GM21529 (cell line): ENCODE data around the gene HTD2.
A peak's percentile ranks its signal among the peaks of the same experiment; 100 is the strongest.

ENCODE experiments used
- ATAC-seq: cut with Tn5 transposase; IDR thresholded peaks from one replicate; pipeline ENCODE4 v1.9.1; 2021; ENCODE audit not compliant: unreplicated experiment

HTD2 gene

DNA sequence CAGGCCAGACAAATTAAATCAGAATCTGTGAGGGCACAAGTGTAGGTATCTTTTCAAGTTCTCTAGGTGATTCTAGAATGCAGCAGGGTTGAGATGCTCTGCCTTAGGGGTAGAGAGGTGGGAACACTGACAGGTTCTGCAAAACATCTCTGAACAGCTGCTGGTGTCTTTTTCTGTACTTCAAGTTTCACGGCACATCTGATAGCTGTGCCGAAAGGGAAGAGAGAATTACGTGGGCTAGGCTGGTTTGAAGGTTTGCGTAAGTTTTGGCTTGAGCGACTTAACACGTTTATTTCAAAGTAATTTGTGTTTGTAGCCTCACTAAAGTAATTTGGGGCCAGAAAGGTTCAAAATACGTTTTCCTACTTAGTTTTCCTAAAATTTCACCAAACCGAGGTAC is 48.9 kb downstream of the HTD2 start:
- peak; percentile 76 for ATAC-seq

DNA sequence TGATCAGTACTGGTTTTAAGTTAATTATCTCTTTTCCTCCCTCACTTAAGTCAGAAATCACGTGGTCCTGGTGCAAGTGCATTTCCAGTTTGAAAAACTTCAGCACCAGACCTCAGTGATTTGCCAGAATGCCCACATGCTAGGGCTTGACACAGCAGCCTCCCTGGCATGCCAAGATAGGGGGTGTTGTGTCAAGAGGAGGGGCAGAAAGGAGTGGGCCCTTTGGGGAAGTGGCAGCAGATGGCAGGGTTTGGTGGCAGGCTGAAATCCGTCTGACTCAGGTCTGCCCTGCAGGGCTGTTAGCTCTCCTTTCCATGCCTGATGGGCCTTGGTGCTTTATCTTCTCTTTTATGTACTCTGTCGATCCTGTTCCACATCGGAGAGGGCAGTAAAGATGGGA is 49.7 kb downstream of the HTD2 start:
- no peak for ATAC-seq

DNA sequence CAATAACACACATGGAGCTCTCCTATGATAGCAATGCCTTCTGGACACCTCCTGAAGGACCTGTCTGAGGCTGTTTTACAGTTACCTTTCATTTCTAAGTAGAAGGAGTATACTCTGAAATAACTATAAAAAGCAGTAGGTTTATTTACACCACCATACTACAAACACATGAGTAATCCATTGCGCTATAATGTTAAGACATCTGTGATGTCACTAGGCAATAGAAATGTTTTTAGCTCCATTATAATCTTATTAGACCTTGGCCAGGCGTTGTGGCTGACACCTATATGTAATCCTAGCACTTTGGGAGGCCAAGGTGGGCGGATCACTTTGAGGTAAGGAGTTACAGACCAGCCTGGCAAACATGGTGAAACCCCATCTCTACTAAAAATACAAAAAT is 51.1 kb downstream of the HTD2 start:
- no peak for ATAC-seq

DNA sequence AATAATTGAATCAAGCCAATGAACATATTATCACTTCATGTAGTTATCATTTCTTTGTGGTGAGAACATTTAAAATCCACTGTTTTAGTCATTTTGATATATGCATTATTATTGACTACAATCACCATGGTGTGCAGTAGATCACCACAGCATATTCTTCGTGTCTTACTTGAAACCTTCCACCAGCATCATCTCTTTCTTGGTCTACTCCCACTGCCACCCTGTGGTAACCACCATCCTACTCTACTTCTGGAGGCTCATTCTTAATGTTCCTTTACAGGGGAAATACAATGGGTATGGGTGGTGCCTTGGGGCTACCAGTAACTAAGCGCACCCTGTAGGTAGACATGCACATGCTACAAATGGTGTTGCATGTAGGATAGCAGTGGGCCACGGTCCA is 51.8 kb downstream of the HTD2 start:
- no peak for ATAC-seq

DNA sequence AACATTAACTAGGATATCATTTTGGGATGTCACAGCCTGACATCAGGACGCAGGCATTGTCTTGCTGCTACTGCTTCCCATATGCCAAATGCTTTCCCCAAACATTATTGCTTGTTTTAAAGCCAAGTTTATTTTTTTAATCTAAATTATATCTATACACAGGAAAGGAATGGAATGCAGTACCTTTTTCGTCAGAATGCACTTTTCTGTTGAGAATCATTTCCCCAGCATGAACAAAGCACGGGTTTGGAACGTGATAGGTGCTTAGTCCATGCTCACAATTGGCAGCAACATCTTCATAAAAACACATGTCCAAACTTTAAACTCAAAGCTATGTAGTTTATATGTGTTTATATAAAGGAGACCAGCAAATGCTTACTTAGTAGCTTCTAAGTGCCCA is 52.5 kb downstream of the HTD2 start:
- no peak for ATAC-seq

DNA sequence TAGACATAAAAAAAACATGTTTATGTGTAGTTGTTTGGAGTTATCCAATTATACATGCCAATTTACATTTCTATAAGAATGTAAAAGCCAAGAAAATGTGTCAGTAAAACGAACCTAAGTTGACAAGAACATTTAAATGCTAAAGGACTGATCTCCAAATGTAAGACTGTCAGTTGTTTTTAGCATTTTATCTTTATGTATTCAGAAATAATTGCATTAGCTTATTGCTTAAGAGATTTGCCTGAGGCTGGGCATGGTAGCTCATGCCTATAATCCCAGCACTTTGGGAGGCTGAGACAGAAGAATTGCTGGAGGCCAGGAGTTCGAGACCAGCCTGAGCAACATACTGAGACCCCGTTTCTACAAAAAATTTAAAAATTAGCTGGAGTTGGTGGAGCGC is 53.3 kb downstream of the HTD2 start:
- no peak for ATAC-seq

DNA sequence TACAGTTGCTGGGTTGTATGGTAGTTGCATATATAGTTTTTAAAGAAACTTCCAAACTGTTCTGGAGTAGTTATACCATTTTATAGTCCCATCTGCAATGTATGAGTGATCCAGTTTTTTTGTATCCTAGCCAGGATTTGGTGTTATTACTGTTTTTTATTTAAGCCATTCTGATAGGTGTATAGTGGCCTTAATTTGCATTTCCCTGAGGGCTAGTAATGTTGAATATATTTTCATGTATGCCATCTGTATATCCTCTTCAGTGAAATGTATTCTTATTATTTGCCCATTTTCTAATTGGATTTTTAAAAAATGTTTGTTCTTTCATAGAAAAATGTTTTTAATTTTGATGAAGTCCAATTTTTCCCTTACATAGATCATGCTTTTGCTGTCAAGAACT is 55.5 kb downstream of the HTD2 start:
- no peak for ATAC-seq

DNA sequence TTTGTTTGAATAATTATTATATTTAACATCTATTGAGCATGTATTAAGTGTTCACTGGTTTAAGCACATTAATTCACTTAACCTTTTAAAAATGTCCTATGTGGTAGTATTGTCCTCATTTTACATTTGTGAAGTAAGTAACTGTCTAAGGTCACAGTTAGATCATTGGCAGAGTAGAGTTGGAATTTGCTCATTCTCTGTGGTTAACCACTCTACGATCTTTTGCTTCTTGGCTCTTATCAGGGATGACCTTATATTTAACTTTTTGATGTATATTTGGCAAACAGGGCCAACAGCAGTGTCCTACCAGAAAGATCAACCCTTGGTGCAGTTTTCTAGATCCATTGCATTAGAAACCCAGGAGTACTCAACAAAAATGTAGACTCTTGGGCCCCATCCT is 60.4 kb downstream of the HTD2 start:
- no peak for ATAC-seq

DNA sequence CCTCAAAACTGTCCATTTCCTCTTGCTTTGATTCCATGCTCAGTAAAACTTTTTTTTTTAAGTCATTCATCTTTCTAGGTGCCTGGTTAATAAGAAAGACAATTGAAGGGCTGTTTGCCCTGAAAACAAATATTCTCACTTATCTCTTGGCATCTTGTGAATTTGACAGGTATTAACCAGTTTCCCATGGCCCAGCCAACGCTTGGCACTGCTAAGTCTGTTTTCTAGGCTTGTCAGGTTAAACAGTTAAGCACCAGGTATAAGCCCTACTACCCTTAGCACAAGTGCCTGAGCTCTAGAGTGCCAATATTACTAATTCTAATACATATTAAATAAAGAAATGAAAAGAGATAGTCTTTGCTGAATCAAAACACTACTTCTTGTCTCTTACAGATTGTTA is 62.7 kb downstream of the HTD2 start:
- no peak for ATAC-seq
